Measurements from ENCODE around the gene TCEAL2.

DNA sequence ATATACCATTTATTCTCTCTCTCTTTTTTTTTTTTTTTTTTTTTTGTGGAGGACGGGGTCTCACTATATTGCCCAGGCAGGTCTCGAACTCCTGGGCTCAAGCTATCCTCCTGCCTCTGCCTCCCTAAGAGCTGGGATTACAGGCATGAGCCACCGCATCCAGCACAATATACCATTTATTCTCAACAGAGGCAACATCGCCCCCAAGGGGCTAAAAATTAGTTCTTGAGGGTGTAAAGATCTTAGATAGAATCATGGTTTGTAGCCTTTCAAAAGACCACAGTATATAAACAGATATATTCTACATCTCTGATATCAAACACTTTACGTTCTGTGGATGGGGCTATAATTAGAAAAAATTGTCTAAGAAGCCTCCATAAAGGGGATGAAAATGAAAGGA, 39.8 kb upstream of the TCEAL2 start:
- TF ChIP-seq, protein P1, sequence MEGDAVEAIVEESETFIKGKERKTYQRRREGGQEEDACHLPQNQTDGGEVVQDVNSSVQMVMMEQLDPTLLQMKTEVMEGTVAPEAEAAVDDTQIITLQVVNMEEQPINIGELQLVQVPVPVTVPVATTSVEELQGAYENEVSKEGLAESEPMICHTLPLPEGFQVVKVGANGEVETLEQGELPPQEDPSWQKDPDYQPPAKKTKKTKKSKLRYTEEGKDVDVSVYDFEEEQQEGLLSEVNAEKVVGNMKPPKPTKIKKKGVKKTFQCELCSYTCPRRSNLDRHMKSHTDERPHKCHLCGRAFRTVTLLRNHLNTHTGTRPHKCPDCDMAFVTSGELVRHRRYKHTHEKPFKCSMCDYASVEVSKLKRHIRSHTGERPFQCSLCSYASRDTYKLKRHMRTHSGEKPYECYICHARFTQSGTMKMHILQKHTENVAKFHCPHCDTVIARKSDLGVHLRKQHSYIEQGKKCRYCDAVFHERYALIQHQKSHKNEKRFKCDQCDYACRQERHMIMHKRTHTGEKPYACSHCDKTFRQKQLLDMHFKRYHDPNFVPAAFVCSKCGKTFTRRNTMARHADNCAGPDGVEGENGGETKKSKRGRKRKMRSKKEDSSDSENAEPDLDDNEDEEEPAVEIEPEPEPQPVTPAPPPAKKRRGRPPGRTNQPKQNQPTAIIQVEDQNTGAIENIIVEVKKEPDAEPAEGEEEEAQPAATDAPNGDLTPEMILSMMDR (conservative IDR thresholded peaks at IDR 0.05; ENCODE audit: low read depth, low read length), result no peak
- TF ChIP-seq ELK1 (IDR thresholded peaks at IDR 0.05; ENCODE audit: borderline replicate concordance, low read depth, low read length), result no peak
- no peak for TF ChIP-seq SMC3 (IDR thresholded peaks at IDR 0.05; ENCODE audit: low read depth, low read length)
- TF ChIP-seq USF2 (IDR thresholded peaks at IDR 0.05; ENCODE audit: low read depth, low read length), result no peak
- no peak for TF ChIP-seq MAFK (IDR thresholded peaks at IDR 0.05; ENCODE audit: low read depth, low read length)
- no peak for TF ChIP-seq MXI1 (IDR thresholded peaks at IDR 0.05; ENCODE audit: borderline replicate concordance, low read depth, low read length)
- TF ChIP-seq CEBPB (IDR thresholded peaks at IDR 0.05; ENCODE audit: low read depth, low read length), result no peak
- no peak for TF ChIP-seq RCOR1 (IDR thresholded peaks at IDR 0.05; ENCODE audit: insufficient replicate concordance, low read length)
- TF ChIP-seq POLR2A (IDR thresholded peaks at IDR 0.05; ENCODE audit: low read depth, low read length), result no peak
- no peak for TF ChIP-seq NFE2L2 (IDR thresholded peaks at IDR 0.05; ENCODE audit: low read depth, low read length)
- no peak for TF ChIP-seq RFX5 (IDR thresholded peaks at IDR 0.05; ENCODE audit: low read depth, low read length)
- TF ChIP-seq BHLHE40 (IDR thresholded peaks at IDR 0.05; ENCODE audit: low read depth, low read length), result no peak
- no peak for TF ChIP-seq RAD21 (IDR thresholded peaks at IDR 0.05; ENCODE audit: low read length)
- TF ChIP-seq MAZ (IDR thresholded peaks at IDR 0.05; ENCODE audit: borderline replicate concordance, low read depth, low read length), result no peak
